Measurements from ENCODE around the gene TMEM47.

The TMEM47 gene

GRCh38 chrX:34585561-34585960 lies 71.5 kb downstream of the TMEM47 start:
- peak; percentile 65 for DNase-seq (ENCODE audit: low spot score)

GRCh38 chrX:34584781-34585180 lies 72.3 kb downstream of the TMEM47 start:
- peak; percentile 12 for DNase-seq (ENCODE audit: low spot score)

GRCh38 chrX:34580069-34580468 lies 77.0 kb downstream of the TMEM47 start:
- no peak for DNase-seq (ENCODE audit: low spot score)

GRCh38 chrX:34578237-34578636 lies 78.8 kb downstream of the TMEM47 start:
- DNase-seq (ENCODE audit: low spot score), result peak; percentile 42

Data from kidney capillary endothelial cell (primary cell).